T-helper 1 cell (primary cell): ENCODE data around the gene PCED1B.

Experiments
- DNase-seq, 5 donors: peaks; one replicate each; pipeline ENCODE4 v3.0.0-alpha.2; 2012 to 2020

The PCED1B gene

GRCh38 chr12:47280543-47281300 is 201.3 kb downstream of the PCED1B start:
- DNase-seq = no peak

GRCh38 chr12:47281667-47282171 is 202.3 kb downstream of the PCED1B start:
- no peak for DNase-seq

GRCh38 chr12:47282206-47282605 is 202.8 kb downstream of the PCED1B start:
- DNase-seq = no peak
